NCI-H1048 (cell line): ENCODE measurements around the gene PXDC1.
"Not testable (repeated sequence)": the region's sequence is repeated elsewhere in the genome, so short reads cannot be mapped to it uniquely, and the experiment has no call there.

ENCODE experiments used
- DNase-seq: peaks from one replicate; lab custom pipeline; 2025; lab: John Stamatoyannopoulos, UW

The PXDC1 gene

DNA sequence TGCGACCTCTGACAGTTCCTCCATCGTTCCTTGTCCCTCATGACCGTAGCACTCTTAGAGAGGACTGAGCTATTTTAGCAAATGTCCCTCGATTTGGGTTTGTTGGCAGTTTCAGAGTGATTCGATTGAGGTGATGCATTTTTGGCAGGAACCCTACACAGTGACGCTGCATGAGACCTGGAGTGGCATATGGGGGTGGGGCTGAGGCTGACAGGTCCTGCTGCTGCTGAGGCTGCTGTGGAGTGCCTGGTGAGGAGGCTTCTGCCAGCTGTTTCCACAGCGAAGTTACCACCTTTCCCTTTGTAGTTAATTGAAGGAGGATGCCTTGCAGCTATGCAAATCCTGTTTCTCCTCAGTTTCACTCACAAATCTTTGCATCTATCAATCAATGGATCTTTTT is 19.8 kb downstream of the PXDC1 start:
- no peak for DNase-seq

DNA sequence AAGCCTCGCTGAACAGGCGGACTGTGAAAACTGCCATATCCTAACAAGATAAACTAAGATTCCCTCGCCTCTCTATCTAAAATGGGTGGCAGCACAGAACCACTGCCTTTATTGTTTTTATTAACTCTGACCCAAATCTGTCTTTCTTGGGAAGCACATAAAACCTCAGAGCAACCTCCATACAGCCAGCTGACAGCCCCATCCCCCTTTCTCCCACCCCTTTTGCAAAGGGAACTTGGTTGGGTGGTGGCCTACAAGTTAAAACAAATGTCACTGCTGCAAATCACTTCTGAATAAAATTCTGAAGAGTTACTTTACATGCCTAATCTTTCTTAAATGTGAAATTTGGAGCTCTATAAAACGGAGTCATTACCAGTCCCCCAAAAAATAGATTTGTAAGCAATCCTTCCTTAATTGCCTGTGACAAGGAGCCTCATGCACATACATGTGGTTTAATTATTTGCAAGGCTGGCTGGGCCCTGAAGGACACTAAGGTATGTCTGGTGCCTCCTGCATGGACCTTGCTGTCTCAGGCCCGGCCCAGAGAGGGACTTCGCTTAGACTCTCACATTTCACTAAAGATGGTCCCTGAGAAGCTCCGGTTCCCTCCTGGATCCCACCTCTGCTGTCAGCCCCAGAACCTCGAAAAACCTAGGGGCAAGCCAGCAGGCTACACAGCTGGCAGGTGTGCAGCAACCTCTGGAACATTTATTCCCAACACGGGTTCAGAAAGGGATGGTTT is 21.7 kb downstream of the PXDC1 start:
- no peak for DNase-seq

DNA sequence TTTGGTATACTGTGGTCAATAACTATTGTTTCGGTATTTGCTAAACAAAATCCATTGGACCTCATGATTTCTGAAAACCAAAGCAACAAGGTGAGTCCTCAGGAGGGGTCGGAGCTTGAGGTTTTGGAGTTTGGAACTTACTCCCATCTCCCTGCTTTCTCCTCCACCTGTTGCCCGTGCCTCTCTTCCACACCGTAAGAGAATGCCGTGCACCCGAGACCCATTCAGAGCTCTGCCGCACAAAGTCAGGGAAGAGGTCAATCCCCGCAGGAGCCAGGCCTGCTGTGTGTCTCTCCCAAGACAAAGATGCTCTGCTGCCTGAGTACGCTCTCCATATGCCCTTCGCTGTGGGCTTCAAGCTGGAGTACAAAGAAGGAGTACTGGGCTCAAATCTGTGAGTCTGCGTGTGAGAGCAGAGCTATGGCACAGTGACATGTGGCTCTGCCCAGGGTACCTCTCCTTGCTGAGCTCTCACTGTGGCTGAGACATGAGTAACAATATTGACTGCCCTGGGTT is 23.9 kb downstream of the PXDC1 start:
- DNase-seq: no peak

DNA sequence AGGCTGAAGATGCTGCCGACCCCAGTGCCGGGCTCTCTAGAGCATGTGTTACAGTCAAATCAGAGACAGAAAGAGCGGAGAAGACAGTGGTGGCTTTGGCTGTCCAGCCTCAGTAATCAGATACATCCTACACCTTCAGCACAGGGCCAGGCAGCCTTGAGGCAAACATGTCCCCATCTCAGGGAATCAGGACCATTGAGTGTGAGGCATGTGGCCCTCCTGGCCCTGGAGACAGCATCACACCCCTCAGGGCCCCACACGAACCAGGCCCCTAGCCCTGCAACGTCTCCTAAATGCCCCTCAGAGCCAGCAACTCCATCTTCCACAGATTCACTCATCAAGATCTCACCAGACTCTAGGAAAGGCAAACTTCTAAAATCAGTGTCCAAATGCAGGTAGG is 24.5 kb downstream of the PXDC1 start:
- DNase-seq: no peak

DNA sequence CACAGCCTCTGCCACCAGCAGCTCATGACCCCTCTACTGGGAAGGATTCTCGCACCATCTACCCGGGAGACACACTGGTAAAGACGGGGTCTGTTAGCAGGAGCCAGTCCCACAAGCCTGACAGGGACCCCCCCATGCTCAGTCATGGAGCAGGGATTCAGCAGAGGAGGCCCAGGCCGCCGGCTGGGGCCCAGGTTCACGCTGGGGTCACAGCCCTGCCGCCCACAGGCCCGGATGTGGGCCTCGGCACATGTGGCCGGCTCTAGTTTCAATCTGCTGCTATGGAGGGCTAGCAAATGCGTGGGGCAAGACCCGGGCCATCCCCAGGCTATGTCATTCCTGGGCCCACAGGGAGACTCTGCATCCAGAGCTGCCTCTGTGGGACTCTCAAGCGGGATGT is 25.1 kb downstream of the PXDC1 start:
- no peak for DNase-seq

DNA sequence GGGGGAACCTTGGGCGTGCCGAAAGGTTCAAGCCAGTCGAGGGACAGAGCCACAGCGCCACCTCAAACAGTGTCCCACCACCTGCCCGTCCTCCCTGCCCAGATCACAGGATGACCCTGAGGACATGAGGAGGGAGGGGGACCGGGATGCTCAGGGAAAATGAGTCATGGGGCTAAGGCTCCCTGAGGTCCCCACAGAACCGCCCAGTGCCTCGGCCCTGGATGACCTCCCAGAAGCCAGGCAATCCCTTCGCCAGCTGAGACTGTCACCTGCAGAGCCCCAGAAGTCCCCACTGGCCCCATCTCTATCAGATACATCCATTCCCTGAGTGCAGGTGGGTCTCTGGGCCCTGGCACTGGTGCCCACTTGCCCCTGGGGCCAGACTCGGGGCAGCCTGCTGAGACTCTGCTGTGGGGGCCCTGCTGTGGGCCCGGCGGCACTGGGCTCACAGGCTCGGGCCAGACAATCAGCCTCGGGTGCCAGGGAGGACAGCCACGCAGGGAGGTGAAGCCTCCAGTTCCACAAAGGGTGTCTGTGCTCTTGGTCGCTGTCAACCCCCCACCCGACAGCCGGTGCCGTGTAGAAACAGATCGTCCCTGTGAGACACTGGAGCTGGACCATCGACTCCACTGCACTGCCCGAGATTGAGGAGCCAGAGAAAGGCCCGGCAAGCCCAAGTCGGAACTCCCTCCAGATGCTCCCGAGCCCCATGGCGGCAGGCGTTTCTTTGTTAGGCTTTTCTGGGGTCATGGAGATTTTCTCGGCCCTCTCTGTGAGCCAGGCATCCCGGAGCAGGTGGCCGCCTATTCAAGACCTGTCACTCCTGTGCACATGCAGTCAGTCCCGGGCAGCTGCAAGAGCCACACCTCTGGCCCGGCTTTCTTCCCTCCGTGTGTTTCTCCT is 26.1 kb downstream of the PXDC1 start:
- no peak for DNase-seq

DNA sequence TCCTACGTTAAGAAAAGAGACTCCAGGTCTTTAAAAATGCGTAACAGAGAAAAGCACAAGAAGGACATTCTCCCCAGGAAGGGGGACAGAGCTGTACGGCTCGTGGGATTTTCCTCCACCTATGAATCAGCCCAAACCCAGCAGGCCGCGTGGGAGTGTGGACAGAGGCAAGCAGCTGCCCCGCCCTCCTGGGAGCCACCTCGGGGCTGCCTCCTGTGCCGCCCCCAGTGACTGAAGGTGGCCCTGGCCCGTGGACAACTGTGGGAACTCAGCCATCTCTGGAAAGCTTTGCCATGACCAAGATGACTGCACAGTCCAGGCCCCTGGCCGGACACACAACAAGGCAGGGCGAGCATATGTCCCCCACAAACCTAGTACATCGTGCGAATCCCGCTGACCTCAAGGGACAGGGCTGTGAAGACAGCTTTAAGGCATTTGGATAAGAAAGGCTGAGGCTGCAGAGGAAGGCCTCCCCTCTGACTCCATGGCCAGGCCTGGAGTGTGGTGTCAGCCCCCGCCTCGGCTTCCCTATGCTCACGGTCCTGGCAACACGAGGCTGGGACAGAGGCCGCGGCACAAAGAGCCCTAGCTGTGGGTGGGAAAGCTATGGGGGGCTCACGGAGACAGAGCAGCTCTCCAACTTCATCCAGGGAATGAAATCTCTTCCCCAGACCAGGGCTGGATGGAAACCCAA is 26.9 kb downstream of the PXDC1 start:
- DNase-seq: no peak

DNA sequence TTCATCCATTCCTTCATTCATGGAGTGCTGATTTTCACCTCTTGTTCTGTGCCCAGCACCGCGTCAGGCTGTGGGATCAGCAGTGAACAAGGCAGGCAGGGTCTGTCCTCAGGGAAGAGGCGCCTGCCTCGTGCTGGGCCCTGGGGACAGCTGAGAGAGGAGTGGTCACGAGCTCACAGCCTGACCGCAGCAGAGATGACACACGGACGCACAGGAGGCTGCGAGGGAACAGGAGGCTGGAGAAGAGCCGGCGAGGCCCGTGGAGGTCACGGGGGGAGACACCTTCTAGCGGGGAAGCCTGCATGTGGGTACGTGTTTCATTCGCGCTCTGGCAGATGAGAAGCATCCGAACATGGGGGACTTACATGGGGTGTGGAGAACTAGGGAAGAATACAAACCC is 27.5 kb downstream of the PXDC1 start:
- no peak for DNase-seq

DNA sequence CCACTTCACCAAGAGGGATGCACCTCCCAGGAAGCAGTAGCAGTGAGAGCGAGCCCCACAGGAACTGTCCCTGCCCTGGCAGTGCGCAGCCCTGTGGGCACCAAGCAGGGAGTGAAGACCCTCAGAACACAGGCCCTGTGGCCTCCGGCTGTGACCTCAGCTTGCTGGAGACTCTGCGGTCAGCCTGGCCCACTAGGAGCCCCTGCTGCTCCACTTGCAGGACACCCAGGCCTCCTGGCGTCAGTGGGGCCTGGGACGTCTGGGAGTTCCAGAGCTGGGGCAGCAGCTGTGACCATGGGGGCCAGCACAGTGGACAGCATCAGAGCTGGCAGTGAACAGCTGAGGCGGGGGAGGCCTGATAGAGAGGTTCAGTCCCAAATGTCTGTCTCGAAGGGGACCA is 28.3 kb downstream of the PXDC1 start:
- no peak for DNase-seq

DNA sequence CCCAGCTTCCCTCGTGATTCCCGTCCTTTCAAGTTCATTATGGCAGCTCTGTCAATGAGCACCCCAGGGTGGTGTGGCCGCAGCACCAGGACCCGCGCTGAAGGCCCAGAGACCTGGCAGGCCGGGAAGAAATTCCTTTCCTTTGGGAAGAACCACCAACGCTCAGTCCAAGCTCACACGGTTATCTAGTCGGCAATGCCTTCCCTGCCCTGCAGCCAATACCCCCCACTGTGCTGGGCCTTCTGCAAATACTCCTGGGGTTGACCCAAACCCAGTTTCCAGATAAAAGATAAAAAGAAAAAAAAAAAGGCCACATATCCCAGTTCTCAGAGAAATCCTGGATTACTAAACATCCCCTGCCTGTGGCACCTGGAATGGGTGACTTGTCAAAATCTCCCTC is 28.7 kb downstream of the PXDC1 start:
- DNase-seq: no peak

DNA sequence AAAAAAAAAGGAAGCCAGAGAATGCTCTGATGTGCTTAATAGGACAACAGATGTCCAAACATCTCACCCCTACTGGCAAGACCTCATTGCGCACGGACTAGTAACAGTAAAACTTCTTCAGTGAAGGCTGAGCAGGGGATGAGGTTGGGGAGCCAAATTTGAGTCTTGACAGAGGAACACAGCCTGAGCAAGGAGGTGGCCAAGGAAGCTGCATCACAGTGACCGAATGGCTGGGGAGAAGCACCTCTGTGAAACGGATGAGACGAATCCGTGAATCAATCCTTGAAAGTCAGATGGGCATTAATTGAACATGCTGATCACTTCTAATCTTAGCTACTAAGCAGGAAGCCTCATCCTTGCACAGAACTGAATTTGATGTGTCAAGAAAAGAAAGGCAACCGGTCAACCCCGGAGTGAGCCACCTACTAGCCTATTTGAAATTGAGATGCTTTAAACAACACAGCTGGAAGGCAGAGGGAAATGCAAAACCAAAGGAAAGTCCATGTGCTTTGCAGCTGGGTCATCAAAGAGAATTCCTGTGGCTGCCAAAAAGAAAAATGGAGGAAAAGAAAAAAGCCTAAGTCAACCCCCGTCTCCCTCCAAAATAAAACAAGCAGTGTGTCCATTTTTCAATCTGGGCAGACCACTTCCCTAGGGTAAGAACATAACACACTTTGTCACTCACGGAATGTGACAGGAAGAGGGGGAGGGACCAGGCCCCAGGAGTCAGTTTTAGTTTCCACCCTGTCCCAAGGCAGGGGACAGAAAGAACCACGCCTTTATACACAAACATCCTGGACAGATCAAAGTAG is 29.5 kb downstream of the PXDC1 start:
- no peak for DNase-seq

DNA sequence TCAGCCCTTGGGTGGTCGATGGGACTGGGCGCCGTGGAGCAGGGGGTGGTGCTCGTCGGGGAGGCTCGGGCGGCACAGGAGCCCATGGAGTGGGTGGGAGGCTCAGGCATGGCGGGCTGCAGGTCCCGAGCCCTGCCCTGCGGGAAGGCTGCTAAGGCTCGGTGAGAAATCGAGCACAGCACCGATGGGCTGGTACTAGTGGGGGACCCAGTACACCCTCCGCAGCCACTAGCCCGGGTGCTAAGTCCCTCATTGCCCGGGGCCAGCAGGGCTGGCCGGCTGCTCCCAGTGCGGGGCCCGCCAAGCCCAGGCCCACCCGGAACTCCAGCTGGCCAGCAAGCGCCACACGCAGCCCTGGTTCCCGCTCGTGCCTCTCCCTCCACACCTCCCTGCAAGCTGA is 30.7 kb downstream of the PXDC1 start:
- not testable (repeated sequence) for DNase-seq

DNA sequence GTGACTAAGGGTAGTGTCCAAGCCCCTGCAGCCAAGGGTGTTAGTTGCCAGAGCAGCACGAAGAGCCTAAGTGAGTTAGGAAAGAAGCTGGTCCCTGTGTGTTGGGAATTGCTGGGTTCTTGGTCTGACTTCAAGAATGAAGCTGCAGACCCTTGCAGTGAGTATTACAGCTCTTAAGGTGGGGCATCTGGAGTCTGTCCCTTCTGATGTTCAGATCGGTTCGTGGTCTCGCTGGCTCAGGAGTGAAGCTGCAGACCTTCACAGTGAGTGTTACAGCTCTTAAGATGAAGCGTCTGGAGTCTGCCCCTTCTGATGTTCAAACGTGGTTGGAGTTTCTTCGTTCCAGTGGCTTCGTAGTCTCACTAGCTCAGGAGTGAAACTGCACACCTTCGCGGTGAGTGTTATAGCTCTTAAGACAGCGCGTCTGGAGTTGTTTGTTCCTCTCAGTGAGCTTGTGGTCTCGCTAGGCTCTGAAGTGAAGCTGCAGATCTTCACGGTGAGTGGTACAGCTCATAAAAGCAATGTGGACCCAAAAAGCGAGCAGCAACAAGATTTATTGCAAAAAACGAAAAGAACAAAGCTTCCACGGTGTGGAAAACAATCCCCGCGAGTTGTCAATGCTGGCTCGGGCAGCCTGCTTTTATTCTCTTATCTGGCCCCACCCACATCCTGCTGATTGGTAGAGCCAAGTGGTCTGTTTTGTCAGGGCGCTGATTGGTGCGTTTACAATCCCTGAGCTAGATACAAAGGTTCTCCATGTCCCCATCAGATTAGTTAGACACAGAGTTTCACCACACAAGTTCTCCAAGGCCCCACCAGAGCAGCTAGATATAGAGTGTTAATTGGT is 31.8 kb downstream of the PXDC1 start:
- no peak for DNase-seq

DNA sequence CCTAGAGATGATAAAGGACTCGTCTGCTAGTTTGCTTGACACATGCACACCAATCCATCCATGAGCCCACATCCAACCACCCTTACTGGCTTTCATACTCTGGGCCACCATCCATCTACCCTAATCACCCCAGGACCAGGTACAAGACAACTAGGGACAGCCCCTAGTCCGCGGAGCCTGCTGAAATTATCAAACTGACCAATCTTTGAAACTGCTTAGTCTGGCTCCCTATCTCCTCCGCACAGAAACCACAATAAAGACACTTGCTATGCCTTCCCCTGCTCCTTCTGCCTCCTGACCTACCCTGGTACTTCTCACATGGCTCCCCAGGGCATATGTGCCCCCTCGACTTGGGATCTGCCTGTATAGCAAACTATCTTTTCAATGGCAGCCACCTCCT is 33.1 kb downstream of the PXDC1 start:
- DNase-seq: no peak

DNA sequence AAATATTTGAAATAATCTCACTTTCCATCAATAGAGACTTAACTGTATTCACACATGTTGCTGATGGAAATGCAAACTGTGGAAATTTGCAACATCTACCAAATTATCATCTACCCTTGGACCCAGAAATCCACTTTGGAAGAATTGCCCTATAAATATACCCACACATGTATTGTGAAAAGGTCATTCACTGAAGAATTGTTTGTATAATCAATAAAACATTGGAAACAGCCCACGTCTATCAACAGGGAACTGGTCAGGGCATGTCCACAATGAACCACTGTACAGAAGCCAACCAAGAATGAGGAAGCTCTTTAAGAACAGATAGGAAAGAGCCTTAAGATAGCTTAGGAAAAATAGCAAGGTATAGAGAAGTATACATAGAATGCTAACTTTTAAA is 36.2 kb downstream of the PXDC1 start:
- no peak for DNase-seq

DNA sequence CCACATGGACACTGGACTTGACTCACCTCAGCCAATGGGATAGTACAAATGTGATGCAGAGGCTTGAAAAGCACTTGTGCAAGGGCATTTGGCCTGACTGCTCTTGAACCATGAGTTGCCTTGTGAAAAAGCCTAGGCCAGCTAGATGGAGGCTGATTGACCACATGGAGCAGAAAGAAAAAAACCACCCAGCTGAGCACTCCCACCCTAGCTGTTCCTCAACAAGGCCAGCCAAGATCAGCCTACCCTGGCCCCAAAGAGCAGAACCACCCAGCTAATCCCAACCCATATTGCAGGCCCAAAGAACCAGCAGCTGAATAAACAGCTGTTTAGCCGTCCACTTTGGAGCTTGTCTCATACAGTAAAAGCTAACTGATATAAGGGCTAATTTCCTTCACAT is 36.7 kb downstream of the PXDC1 start:
- DNase-seq: no peak

DNA sequence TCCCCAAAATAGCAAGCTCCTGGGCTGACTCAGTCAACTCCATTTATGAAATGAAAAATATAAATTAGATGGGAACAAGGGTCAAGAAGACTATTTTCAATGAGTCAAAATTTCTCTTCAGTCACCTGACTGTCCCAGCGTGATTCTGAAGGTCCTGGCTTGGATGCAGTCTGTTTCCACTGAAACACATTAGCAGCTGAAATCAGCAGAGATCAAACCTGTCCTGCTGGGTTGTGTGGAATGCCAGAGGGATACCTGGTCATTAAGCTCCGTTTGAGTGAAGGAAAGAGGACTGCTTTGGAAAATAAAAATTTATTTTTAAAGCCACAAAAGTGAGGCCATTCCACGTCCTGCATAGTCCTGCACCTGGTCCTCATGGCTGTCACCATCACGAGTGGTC is 37.4 kb downstream of the PXDC1 start:
- no peak for DNase-seq

DNA sequence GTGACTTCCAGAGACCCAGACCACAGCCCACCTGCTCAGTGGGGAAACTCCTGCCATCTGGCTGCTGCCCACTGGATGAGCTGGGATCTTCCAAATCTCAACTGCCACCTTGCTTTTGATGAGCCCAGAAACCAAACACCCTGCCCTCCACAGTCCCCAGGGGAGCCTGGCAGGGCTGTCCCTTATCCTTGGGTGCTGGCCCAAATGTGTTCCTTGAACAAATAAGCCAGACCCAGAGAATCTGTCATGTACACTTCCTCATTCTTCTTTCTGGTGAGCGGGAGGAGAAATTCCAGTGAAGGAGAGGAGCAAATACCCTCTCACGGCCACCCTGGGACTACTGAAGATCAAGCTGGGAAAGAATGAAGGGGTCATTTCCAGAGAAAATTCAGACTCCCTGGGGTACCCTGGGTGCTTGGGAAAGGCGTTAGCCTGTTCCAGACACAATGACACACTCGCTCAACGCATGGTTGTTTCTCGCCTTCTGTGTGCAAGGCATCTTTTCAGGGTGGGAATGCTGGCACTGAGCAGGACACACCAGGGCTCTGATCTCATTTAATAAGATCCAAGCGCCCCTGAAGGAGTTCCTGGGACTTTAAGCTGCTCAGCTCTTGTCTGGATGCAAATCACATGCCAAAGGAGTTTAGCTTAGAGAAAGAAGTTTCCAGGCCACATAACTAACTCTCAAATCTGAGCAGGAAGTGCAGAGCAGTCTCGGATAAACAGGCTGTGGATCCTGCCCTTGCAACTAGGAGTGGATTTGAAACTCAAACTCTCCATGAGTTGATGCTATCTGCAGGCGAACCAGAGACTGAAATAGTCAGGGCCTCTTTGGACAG is 38.5 kb downstream of the PXDC1 start:
- no peak for DNase-seq

DNA sequence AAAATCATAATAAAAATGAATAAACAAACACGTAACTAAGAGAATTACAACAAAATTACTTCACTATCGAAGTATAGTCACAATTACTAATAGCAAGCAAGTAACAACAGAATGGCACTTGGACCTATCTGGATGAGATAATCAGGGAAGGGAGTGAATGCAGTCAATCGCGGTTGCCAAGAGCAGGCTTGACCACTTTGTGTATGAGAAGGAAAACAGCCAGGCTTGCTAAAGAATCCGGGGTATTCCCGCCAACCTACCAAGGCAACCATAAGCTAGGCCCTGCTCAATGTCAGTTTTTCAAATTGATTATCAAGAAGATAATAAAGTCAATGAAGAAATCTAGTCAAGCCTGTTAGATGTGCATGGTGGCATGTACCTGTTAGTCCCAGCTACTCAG is 39.7 kb downstream of the PXDC1 start:
- DNase-seq: no peak

DNA sequence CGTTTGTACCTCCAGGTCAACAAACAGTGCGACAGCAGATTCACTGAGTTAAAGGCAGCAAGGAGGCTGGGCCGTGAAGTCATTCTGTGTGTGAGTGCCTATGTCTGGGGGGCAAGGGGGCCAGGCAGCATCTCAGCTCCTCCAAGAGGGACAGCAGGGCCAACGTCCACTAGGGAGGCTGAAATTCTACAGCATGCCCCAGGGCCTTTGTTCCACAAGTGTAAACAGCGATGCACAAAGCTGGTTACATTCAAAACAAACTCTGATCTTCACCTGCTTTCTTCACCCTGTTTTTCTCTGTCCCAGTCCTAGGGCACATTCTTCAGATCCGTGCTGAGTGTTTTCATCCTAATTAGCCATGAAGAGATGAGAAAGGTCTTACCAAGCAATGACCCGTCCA is 41.1 kb downstream of the PXDC1 start:
- DNase-seq: no peak
